Ovary (tissue), 3 donors: Measurements from ENCODE around the gene LIPM.

ENCODE experiments used
- POLR2A ChIP-seq: fragments of 450-650 bp; IDR thresholded peaks from one replicate; pipeline ENCODE4 v1.6.1; 2017; ENCODE audit warnings: antibody characterized with exemption, mild to moderate bottlenecking, moderate library complexity
- TF ChIP-seq, protein P1 (sequence below), 3 donors: fragments of 450-650 bp in 2 of 3; fragments of 200-600 bp in 1 of 3; IDR thresholded peaks; one replicate each; pipeline versions ENCODE4 v1.5.1 to v1.8.0; 2016 to 2022; ENCODE audit warnings: antibody characterized with exemption in 3 of 3, mild to moderate bottlenecking in 1 of 3
- donor health status: DM: no; HTN: no; CAD: no.

DNA sequence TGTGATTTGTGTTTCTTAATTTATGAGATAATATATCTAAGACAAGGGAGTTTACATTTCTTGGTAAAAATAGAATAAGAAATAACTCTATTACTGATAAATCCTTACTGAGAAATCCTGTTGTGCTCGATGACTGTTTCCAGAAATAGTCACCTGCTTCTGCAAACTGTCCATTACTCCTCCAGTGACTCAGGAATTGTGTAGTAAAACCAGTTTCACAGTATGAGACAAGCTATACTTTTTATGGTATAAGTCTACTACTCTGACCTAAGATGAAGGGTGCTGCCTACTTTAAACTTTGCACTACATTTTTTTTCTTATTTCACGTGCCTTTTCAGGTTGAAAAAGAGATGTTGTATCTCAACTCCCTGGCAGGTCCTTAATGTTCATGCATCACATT, 56.0 kb downstream of the LIPM start:
- TF ChIP-seq POLR2A, result no peak
- TF ChIP-seq, protein P1, sequence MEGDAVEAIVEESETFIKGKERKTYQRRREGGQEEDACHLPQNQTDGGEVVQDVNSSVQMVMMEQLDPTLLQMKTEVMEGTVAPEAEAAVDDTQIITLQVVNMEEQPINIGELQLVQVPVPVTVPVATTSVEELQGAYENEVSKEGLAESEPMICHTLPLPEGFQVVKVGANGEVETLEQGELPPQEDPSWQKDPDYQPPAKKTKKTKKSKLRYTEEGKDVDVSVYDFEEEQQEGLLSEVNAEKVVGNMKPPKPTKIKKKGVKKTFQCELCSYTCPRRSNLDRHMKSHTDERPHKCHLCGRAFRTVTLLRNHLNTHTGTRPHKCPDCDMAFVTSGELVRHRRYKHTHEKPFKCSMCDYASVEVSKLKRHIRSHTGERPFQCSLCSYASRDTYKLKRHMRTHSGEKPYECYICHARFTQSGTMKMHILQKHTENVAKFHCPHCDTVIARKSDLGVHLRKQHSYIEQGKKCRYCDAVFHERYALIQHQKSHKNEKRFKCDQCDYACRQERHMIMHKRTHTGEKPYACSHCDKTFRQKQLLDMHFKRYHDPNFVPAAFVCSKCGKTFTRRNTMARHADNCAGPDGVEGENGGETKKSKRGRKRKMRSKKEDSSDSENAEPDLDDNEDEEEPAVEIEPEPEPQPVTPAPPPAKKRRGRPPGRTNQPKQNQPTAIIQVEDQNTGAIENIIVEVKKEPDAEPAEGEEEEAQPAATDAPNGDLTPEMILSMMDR (IDR thresholded peaks at IDR 0.05), result no peak
